GM12878 (cell line): ENCODE results near the gene ADAMTS5. TPM values are rescaled to one million over a fixed set of nuclear protein-coding genes. Genes with fewer than 3 reads are reported as not detected.

Source experiments
- ATAC-seq: fragments of 200-7000 bp; cut with Tn5 transposase; 3 replicates; pipeline ENCODE4 v1.9.1; 2020; ENCODE audit warnings: mild to moderate bottlenecking, moderate library complexity
- BruUV-seq: library from RNA; stranded (reverse); fragments of 400-500 nt; replicated peaks from 2 replicates; lab custom pipeline; 2021; lab: Mats Ljungman, UMichigan
- CTCF ChIA-PET: fragments of 300-600 bp; sonication (Branson Sonifier 250); formaldehyde crosslinking; extraction: SDS; loops from one replicate; lab custom pipeline; 2021; ENCODE audit warnings: inconsistent platforms; lab: Yijun Ruan, JAX
- POLR2A ChIA-PET: fragments of 350-600 bp; formaldehyde crosslinking; extraction: SDS; loops from one replicate; lab custom pipeline; 2021; ENCODE audit warnings: inconsistent platforms; lab: Charles Lee
- RAD21 ChIA-PET: fragments of 300-600 bp; sonication (Branson Sonifier 250); formaldehyde crosslinking; loops from one replicate; lab custom pipeline; 2023; ENCODE audit warnings: antibody characterized with exemption; ENCODE audit not compliant: unreplicated experiment; lab: Charles Lee
- SMC1A ChIA-PET: fragments of 300-600 bp; sonication (Branson Sonifier 250); formaldehyde crosslinking; loops from one replicate; lab custom pipeline; 2023; ENCODE audit not compliant: unreplicated experiment, uncharacterized antibody; lab: Charles Lee
- DNase-seq: peaks from one replicate; pipeline ENCODE4 v3.0.0-alpha.2; 2011; ENCODE audit warnings: low read depth, low spot score
- FAIRE-seq: peaks from 3 replicates; lab custom pipeline; 2011; peaks lifted over from hg19 to GRCh38; lab: Jason Lieb, UNC
- H2AFZ ChIP-seq: 2 replicates; pipeline ENCODE4 v1.6.0; 2011; ENCODE audit warnings: low read depth, low read length, control low read depth; ENCODE audit not compliant: control insufficient read depth
- H3K27ac ChIP-seq: 2 replicates; pipeline ENCODE4 v1.5.1; 2011; ENCODE audit warnings: control low read depth; ENCODE audit not compliant: control insufficient read depth, insufficient read depth
- H3K27me3 ChIP-seq, 2 experiments: replicated peaks in 1 of 2; 2 replicates each; pipeline versions ENCODE4 v1.6.0 to v1.6.1; 2011; ENCODE audit warnings: low read length in 1 of 2; ENCODE audit not compliant: control insufficient read depth in 2 of 2, insufficient read depth in 2 of 2
- H3K36me3 ChIP-seq, 2 experiments: 2 replicates each; pipeline ENCODE4 v1.5.1; 2011; ENCODE audit warnings: low read length in 1 of 2; ENCODE audit not compliant: control insufficient read depth in 2 of 2, insufficient read depth in 2 of 2
- H3K4me1 ChIP-seq: 2 replicates; pipeline ENCODE4 v1.6.1; 2011; ENCODE audit warnings: mild to moderate bottlenecking, low read length, moderate library complexity, mixed read lengths; ENCODE audit not compliant: control insufficient read depth, insufficient read depth
- H3K4me2 ChIP-seq: 2 replicates; pipeline ENCODE4 v1.6.0; 2011; ENCODE audit warnings: control low read depth; ENCODE audit not compliant: control insufficient read depth, insufficient read depth
- H3K4me3 ChIP-seq: fragments of 200-600 bp; sonication (generic); 2 replicates; pipeline ENCODE4 v1.5.1; 2016
- H3K79me2 ChIP-seq: 2 replicates; pipeline ENCODE4 v1.6.0; 2011; ENCODE audit warnings: low read length; ENCODE audit not compliant: control insufficient read depth, insufficient read depth
- H3K9ac ChIP-seq: 2 replicates; pipeline ENCODE4 v1.8.0; 2011; ENCODE audit warnings: low read length, control low read depth, mixed read lengths; ENCODE audit not compliant: control insufficient read depth, insufficient read depth
- H3K9me3 ChIP-seq: replicated peaks from 3 replicates; pipeline ENCODE4 v1.5.1; 2011; ENCODE audit warnings: mild to moderate bottlenecking, low read length; ENCODE audit not compliant: control insufficient read depth, insufficient read depth
- H4K20me1 ChIP-seq: 2 replicates; pipeline ENCODE4 v1.6.0; 2011; ENCODE audit not compliant: control insufficient read depth, insufficient read depth
- BMI1 ChIP-seq: fragments of 450-650 bp; IDR thresholded peaks from 2 replicates; pipeline ENCODE4 v1.6.1; 2016; ENCODE audit warnings: mild to moderate bottlenecking, moderate library complexity, borderline replicate concordance
- CREB1 ChIP-seq: IDR thresholded peaks from 2 replicates; pipeline ENCODE4 v1.6.1; 2012; ENCODE audit warnings: low read depth, mild to moderate bottlenecking, inconsistent platforms
- EED ChIP-seq: sonication (generic); IDR thresholded peaks from 2 replicates; pipeline ENCODE4 v1.6.1; 2016; ENCODE audit warnings: antibody characterized with exemption, low read depth
- IKZF2 ChIP-seq, 2 experiments: fragments of 450-650 bp; IDR thresholded peaks; 2 replicates each; pipeline ENCODE4 v1.6.1; 2017; ENCODE audit warnings: mild to moderate bottlenecking in 2 of 2, moderate library complexity in 2 of 2
- MTA3 ChIP-seq: IDR thresholded peaks from 2 replicates; pipeline ENCODE4 v1.6.1; 2012; ENCODE audit warnings: low read length, inconsistent platforms, borderline replicate concordance
- RELA ChIP-seq: fragments of 450-650 bp; IDR thresholded peaks from 2 replicates; pipeline ENCODE4 v1.8.0; 2014; ENCODE audit warnings: borderline replicate concordance; ENCODE audit not compliant: partially characterized antibody
- RFX5 ChIP-seq: IDR thresholded peaks from 2 replicates; pipeline ENCODE4 v1.6.1; 2011; ENCODE audit warnings: low read depth, low read length, improper control_type of control experiment
- ZNF24 ChIP-seq: fragments of 450-650 bp; IDR thresholded peaks from 2 replicates; pipeline ENCODE4 v1.6.1; 2017; ENCODE audit warnings: antibody characterized with exemption, mild to moderate bottlenecking
- WGBS: methylation state at CpG from one replicate; pipeline ENCODE4 v1.1.6; 2016; ENCODE audit warnings: low lambda C conversion rate; ENCODE audit not compliant: insufficient replicate concordance, insufficient coverage; ENCODE audit errors: missing lambda C conversion rate; 5-methylcytosine and 5-hydroxymethylcytosine counted together
- in situ Hi-C: fragments of 300-500 bp; cut with MboI; formaldehyde crosslinking; loops from 9 replicates; pipeline ENCODE4 v1.14.3; 2018; ENCODE audit warnings: mixed read lengths
- intact Hi-C: fragments of 100-400 bp; cut with micrococcal nuclease; formaldehyde crosslinking; loops from one replicate; pipeline ENCODE4 v1.14.2; 2022; ENCODE audit not compliant: unreplicated experiment
- polyA plus RNA-seq, 11 experiments: library from polyadenylated mRNA; depleted of rRNA in 4 of 11; unstranded in 6 of 11; stranded (reverse) in 5 of 11; fragments of >200 nt; fragmentation: Nextera tagmentation in 4 of 11; fragmentation: Illumina TruSeq in 1 of 11; extraction: Ambion mirVana in 4 of 11; extraction: Trizol in 1 of 11; gene quantifications; 1 replicate in 1 of 11; 2 replicates in 10 of 11; pipeline versions ENCODE4 v1.2.1 to v1.2.3, GENCODE V29; 2011 to 2016; ENCODE audit warnings: inconsistent platforms in 2 of 11, missing spikeins in 2 of 11, low read depth in 1 of 11
- total RNA-seq, 4 experiments: library from RNA; depleted of rRNA in 3 of 4; stranded (reverse); fragments of >200 nt in 3 of 4; fragmentation: Illumina TruSeq in 1 of 4; extraction: Trizol in 1 of 4; gene quantifications; 2 replicates each; pipeline versions ENCODE4 v1.2.1 to v1.2.3, GENCODE V29; 2013 to 2021
- TF ChIP-seq, protein P1 (sequence below): IDR thresholded peaks from 2 replicates; pipeline ENCODE4 v1.6.1; 2011; ENCODE audit warnings: low read depth, low read length, improper control_type of control experiment, borderline replicate concordance
- TF ChIP-seq, protein P2 (sequence below): IDR thresholded peaks from 2 replicates; pipeline ENCODE4 v1.6.1; 2012; ENCODE audit warnings: improper control_type of control experiment, low read depth, low read length; ENCODE audit not compliant: insufficient replicate concordance
- TF ChIP-seq, protein P3 (sequence below): fragments of 450-650 bp; IDR thresholded peaks from 2 replicates; pipeline ENCODE4 v1.6.1; 2016; ENCODE audit warnings: mild to moderate bottlenecking, moderate library complexity, borderline replicate concordance

ADAMTS5 gene
- total and polyA plus RNA-seq, 10 of the 15 experiments (the other 5 are each of a cell fraction or from before 2014, with no cell fraction given), result not detected

DNA sequence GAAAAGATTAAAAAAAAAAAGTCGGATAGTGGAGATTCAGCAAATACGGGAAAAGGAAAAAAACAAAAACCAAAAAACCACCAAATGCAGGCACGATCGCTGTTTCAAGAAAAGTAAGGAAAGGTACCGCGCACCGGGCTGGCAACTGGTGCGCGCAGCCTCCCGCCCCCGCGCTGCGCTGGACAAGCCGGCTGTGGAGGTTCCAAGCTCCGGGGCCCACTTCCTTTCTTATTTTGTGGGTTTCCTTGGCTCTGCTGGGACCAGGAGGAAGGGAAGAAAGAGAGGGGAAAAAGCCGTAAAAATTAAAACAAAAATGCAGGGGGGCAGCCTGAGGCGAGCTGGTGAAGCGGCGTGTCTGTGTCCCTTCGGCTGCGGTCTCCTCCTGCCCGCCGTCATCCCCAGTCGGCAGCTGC is 233 bp downstream of the ADAMTS5 start (continued):
- TF ChIP-seq, protein P1, sequence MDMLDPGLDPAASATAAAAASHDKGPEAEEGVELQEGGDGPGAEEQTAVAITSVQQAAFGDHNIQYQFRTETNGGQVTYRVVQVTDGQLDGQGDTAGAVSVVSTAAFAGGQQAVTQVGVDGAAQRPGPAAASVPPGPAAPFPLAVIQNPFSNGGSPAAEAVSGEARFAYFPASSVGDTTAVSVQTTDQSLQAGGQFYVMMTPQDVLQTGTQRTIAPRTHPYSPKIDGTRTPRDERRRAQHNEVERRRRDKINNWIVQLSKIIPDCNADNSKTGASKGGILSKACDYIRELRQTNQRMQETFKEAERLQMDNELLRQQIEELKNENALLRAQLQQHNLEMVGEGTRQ, result no peak
- TF ChIP-seq, protein P2, sequence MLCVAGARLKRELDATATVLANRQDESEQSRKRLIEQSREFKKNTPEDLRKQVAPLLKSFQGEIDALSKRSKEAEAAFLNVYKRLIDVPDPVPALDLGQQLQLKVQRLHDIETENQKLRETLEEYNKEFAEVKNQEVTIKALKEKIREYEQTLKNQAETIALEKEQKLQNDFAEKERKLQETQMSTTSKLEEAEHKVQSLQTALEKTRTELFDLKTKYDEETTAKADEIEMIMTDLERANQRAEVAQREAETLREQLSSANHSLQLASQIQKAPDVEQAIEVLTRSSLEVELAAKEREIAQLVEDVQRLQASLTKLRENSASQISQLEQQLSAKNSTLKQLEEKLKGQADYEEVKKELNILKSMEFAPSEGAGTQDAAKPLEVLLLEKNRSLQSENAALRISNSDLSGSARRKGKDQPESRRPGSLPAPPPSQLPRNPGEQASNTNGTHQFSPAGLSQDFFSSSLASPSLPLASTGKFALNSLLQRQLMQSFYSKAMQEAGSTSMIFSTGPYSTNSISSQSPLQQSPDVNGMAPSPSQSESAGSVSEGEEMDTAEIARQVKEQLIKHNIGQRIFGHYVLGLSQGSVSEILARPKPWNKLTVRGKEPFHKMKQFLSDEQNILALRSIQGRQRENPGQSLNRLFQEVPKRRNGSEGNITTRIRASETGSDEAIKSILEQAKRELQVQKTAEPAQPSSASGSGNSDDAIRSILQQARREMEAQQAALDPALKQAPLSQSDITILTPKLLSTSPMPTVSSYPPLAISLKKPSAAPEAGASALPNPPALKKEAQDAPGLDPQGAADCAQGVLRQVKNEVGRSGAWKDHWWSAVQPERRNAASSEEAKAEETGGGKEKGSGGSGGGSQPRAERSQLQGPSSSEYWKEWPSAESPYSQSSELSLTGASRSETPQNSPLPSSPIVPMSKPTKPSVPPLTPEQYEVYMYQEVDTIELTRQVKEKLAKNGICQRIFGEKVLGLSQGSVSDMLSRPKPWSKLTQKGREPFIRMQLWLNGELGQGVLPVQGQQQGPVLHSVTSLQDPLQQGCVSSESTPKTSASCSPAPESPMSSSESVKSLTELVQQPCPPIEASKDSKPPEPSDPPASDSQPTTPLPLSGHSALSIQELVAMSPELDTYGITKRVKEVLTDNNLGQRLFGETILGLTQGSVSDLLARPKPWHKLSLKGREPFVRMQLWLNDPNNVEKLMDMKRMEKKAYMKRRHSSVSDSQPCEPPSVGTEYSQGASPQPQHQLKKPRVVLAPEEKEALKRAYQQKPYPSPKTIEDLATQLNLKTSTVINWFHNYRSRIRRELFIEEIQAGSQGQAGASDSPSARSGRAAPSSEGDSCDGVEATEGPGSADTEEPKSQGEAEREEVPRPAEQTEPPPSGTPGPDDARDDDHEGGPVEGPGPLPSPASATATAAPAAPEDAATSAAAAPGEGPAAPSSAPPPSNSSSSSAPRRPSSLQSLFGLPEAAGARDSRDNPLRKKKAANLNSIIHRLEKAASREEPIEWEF, result no peak
- TF ChIP-seq, all 136 proteins: peak for 0

DNA sequence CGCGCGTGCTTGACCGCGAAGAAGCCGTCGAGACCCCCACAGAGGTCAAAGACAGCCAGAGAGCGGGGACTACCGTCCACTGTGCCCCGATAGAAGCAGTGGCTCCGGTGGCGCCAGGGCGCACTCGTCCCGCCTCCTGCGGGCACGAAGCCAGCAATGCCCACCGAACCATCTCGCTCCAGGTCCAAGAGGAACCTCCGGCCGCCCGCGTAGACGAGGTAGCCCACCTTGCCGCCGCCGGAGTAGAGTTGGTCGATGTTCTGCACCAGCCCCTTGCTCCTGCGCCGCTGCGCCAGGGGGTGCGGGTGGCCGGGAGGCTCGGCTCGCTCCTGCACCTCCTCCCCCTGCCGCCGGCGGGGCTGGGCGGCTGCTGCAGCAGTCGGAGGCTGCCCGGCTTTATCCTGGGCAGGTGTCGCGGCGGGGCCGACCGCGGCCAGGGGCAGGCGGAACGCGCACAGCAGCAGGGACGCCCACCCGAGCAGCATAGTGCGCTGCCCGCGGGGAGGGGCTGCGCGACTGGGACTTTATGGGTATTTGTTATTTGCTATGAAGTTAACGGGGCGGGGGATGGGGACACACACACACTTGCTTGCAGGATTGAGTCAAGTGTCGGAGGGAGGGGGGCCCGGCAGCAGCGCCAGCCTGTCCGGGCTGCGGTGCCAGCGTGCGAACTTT is 844 bp downstream of the ADAMTS5 start:
- H3K4me2 ChIP-seq, result no peak overlapping the region
- POLR2A ChIA-PET, result no interaction called here
- H3K9me3 ChIP-seq, result no peaks in the 10 kb centered on the region; the same call in 2 of the 3 replicates
- H3K4me3 ChIP-seq, result no peak overlapping the region
- no peak overlapping the region for H3K27ac ChIP-seq
- no peak for FAIRE-seq
- WGBS, result 74% methylated on average over 57 of the region's 66 CpGs
- no peak overlapping the region for H3K9ac ChIP-seq
- H3K27me3 ChIP-seq, result no peaks in the 10 kb centered on the region
- SMC1A ChIA-PET, result no interaction called here
- intact Hi-C loops (no loop called here), in situ Hi-C loops (no loop called here)
- no peak overlapping the region for H2AFZ ChIP-seq
- no peaks in the 10 kb centered on the region for H3K4me1 ChIP-seq
- H4K20me1 ChIP-seq, result no peaks in the 10 kb centered on the region
- no peaks in the 10 kb centered on the region for H3K36me3 ChIP-seq
- RAD21 ChIA-PET, result no interaction called here
- no peak for ATAC-seq
- CTCF ChIA-PET, result no interaction called here
- BruUV-seq, result no TSS peak
- H3K79me2 ChIP-seq, result no peaks in the 10 kb centered on the region
- no peak for DNase-seq
- TF ChIP-seq, protein P3, sequence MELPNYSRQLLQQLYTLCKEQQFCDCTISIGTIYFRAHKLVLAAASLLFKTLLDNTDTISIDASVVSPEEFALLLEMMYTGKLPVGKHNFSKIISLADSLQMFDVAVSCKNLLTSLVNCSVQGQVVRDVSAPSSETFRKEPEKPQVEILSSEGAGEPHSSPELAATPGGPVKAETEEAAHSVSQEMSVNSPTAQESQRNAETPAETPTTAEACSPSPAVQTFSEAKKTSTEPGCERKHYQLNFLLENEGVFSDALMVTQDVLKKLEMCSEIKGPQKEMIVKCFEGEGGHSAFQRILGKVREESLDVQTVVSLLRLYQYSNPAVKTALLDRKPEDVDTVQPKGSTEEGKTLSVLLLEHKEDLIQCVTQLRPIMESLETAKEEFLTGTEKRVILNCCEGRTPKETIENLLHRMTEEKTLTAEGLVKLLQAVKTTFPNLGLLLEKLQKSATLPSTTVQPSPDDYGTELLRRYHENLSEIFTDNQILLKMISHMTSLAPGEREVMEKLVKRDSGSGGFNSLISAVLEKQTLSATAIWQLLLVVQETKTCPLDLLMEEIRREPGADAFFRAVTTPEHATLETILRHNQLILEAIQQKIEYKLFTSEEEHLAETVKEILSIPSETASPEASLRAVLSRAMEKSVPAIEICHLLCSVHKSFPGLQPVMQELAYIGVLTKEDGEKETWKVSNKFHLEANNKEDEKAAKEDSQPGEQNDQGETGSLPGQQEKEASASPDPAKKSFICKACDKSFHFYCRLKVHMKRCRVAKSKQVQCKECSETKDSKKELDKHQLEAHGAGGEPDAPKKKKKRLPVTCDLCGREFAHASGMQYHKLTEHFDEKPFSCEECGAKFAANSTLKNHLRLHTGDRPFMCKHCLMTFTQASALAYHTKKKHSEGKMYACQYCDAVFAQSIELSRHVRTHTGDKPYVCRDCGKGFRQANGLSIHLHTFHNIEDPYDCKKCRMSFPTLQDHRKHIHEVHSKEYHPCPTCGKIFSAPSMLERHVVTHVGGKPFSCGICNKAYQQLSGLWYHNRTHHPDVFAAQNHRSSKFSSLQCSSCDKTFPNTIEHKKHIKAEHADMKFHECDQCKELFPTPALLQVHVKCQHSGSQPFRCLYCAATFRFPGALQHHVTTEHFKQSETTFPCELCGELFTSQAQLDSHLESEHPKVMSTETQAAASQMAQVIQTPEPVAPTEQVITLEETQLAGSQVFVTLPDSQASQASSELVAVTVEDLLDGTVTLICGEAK, result no peak
- no peak for TF ChIP-seq ZNF24
- no peak for TF ChIP-seq MTA3
- no peak for TF ChIP-seq RFX5
- TF ChIP-seq CREB1, result no peak
- TF ChIP-seq IKZF2 (IDR thresholded peaks at IDR 0.05), result no peak
- no peak for TF ChIP-seq BMI1
- TF ChIP-seq EED, result no peak
- no peak for TF ChIP-seq RELA
